HG03135 (cell line): ENCODE data around the gene TMSB10.
A peak's percentile ranks its signal among the peaks of the same experiment; 100 is the strongest.
"Not testable (repeated sequence)": the region's sequence is repeated elsewhere in the genome, so short reads cannot be mapped to it uniquely, and the experiment has no call there.

Experiments used
- ATAC-seq: cut with Tn5 transposase; IDR thresholded peaks from one replicate; pipeline ENCODE4 v1.9.1; 2021; ENCODE audit warnings: mild to moderate bottlenecking, moderate library complexity; ENCODE audit not compliant: unreplicated experiment

TMSB10 gene

GRCh38 chr2:84905181-84906107 lies at the start of gene TMSB10:
TMSB10 (plus strand) TSS chr2:84905656.
- ATAC-seq, result peak; percentile 66

- no peak for ATAC-seq
Observed at GRCh38 chr2:84855731-84856130, 49.7 kb upstream of the TMSB10 start.

GRCh38 chr2:84856787-84857186 lies 48.7 kb upstream of the TMSB10 start:
- ATAC-seq, result peak; percentile 65

- no peak for ATAC-seq
Observed at GRCh38 chr2:84857566-84857965, 47.9 kb upstream of the TMSB10 start.

GRCh38 chr2:84858123-84858522 lies 47.3 kb upstream of the TMSB10 start:
- ATAC-seq, result no peak

GRCh38 chr2:84858937-84859336 lies 46.5 kb upstream of the TMSB10 start:
- ATAC-seq, result no peak

- ATAC-seq, result no peak
Observed at GRCh38 chr2:84861539-84861938, 43.9 kb upstream of the TMSB10 start.

- no peak for ATAC-seq
Observed at GRCh38 chr2:84862006-84862405, 43.5 kb upstream of the TMSB10 start.

GRCh38 chr2:84865181-84865783 lies 40.2 kb upstream of the TMSB10 start:
- peak; percentile 74 for ATAC-seq

GRCh38 chr2:84866122-84866521 lies 39.3 kb upstream of the TMSB10 start:
- ATAC-seq, result no peak

GRCh38 chr2:84868327-84868726 lies 37.1 kb upstream of the TMSB10 start:
- ATAC-seq, result not testable (repeated sequence)

GRCh38 chr2:84870306-84870705 lies 35.1 kb upstream of the TMSB10 start:
- ATAC-seq, result no peak

- not testable (repeated sequence) for ATAC-seq
Observed at GRCh38 chr2:84872691-84873090, 32.8 kb upstream of the TMSB10 start.

- no peak for ATAC-seq
Observed at GRCh38 chr2:84873350-84873749, 32.1 kb upstream of the TMSB10 start.

GRCh38 chr2:84874381-84875212 lies 30.9 kb upstream of the TMSB10 start:
- no peak for ATAC-seq

GRCh38 chr2:84875213-84875560 lies 30.3 kb upstream of the TMSB10 start:
- ATAC-seq, result no peak

- ATAC-seq, result not testable (repeated sequence)
Observed at GRCh38 chr2:84875619-84876018, 29.8 kb upstream of the TMSB10 start.

- ATAC-seq, result no peak
Observed at GRCh38 chr2:84876369-84876768, 29.1 kb upstream of the TMSB10 start.

- no peak for ATAC-seq
Observed at GRCh38 chr2:84878459-84878858, 27.0 kb upstream of the TMSB10 start.

- no peak for ATAC-seq
Observed at GRCh38 chr2:84878896-84879583, 26.4 kb upstream of the TMSB10 start.
